HG03135 (cell line): ENCODE results near the gene KLK14.

Experiments
- ATAC-seq: cut with Tn5 transposase; IDR thresholded peaks from one replicate; pipeline ENCODE4 v1.9.1; 2021; ENCODE audit warnings: mild to moderate bottlenecking, moderate library complexity; ENCODE audit not compliant: unreplicated experiment

Gene KLK14

GRCh38 chr19:51047031-51047335, 35.7 kb downstream of the KLK14 start:
- no peak for ATAC-seq

GRCh38 chr19:51044327-51044726, 38.4 kb downstream of the KLK14 start:
- ATAC-seq, result no peak

- ATAC-seq, result no peak
These were observed 39.2 kb downstream of the KLK14 start for GRCh38 chr19:51043497-51043896.

- no peak for ATAC-seq
These were observed 42.5 kb downstream of the KLK14 start for GRCh38 chr19:51040151-51040550.

- ATAC-seq, result no peak
These were observed 46.2 kb downstream of the KLK14 start for GRCh38 chr19:51036519-51036918.

- no peak for ATAC-seq
These were observed 48.0 kb downstream of the KLK14 start, which contains the start of gene KLK12 for GRCh38 chr19:51034704-51035103. Gene KLK12, minus strand, starts transcription at chr19:51035002. Its CDS starts 381 bp downstream, at chr19:51034621.

- ATAC-seq, result no peak
These were observed 50.8 kb downstream of the KLK14 start for GRCh38 chr19:51031880-51032225.

- no peak for ATAC-seq
These were observed 51.3 kb downstream of the KLK14 start for GRCh38 chr19:51031220-51031879.

GRCh38 chr19:51030631-51031030, 52.1 kb downstream of the KLK14 start:
- ATAC-seq, result no peak

- ATAC-seq, result no peak
These were observed 53.0 kb downstream of the KLK14 start for GRCh38 chr19:51029718-51030117.
